ENCODE measurements around the gene SHISA9. TPM values are rescaled to one million over a fixed set of nuclear protein-coding genes. Genes with fewer than 3 reads are reported as not detected.
"Not testable (repeated sequence)": the region's sequence is repeated elsewhere in the genome, so short reads cannot be mapped to it uniquely, and the experiment has no call there.

The SHISA9 gene
- under 0.01 TPM in 1 of 2 replicates, not detected in the other for total RNA-seq

GRCh38 chr16:12901597-12902461, at the start of gene SHISA9:
Gene SHISA9, plus strand, starts transcription at chr16:12901598.
- DNase-seq (ENCODE audit: low read depth in 2 of 2) = no peak

GRCh38 chr16:12853972-12854371, 47.4 kb upstream of the SHISA9 start:
- no peak for DNase-seq (ENCODE audit: low read depth in 2 of 2)

GRCh38 chr16:12857435-12857834, 44.0 kb upstream of the SHISA9 start:
- not testable (repeated sequence) for DNase-seq (ENCODE audit: low read depth in 2 of 2)

DNA sequence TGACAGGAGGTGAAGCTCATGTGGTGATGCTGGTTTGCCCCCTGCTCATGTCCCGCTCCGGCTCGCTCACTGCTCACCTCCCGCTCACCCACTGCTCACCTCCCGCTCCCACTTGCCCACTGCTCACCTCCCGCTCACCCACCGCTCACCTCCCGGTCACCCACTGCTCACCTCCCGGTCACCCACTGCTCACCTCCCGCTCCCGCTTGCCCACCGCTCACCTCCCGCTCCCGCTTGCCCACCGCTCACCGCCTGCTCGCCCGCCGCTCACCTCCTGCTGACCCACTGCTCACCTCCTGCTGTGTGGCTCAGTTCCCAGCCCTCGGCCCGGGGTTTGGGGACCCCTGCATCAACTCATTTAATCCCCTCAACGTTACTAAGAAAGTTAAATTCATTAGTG, 39.1 kb upstream of the SHISA9 start:
- DNase-seq (ENCODE audit: low read depth in 2 of 2) = no peak

DNA sequence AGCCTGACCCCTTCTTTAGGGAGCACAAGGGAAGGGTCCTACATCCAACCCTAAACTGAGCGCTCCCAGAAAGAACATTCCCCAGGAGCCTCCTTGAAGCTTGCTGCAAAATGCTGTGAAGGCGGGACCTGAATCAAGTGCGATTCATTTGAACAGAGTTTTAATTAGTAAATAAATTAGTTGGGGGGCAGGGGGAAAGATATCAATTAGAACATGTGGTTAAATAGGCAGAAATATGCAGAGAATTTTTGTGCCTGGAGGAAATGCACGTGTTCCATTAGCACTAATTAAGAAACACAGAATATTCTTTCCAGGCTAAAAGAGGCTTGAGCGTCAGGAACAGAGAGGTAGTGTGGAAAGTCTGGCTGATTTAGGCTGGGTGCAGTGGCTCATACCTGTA, 38.5 kb upstream of the SHISA9 start:
- DNase-seq (ENCODE audit: low read depth in 2 of 2) = no peak

DNA sequence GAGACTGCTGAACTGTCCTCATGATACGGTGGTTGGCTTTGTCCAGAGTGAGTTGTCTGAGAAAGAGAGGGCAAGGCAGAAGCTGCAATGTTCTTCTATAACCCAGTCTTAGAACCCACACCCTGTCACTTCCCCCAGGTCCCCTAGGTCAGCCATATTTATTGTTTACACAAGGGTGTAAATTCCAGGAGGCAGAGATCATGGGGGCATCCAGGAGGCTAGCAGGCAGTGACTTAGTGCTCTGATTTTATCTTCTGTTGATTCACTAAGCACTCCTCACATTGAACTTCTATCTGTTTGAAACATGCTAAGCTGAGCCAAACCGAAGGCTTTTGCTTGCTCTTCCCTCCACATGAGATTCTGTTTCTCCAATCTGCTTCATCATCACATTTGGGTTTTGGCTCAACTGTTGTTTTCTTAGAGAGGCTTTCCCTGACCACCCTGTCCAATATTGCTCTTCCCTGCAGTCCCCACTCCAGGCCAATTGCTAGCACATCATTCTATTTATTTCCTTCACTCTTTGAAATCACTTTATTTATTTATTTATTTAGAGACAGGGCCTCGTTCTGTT, 34.3 kb upstream of the SHISA9 start:
- no peak for DNase-seq (ENCODE audit: low read depth in 2 of 2)

DNA sequence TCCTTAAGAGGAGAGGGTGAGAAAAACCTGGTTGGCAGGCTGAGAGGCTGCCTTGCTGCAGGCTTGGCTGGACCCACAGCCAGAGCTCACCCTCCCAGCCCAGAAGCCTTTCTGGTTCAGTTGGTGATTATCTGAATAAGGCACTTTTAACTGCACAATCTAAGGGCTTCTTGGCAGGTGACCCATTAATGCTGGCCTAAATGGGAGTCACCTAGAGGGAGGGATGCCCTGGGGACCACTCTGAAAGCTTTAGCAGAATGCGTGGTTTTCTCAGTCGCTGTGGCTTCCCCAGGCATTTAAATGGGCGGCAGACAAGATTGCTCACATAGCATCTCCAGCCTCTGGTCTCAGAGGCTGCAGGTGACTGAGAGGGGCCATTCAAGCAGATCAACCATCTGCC, 33.2 kb upstream of the SHISA9 start:
- DNase-seq (ENCODE audit: low read depth in 2 of 2) = no peak

DNA sequence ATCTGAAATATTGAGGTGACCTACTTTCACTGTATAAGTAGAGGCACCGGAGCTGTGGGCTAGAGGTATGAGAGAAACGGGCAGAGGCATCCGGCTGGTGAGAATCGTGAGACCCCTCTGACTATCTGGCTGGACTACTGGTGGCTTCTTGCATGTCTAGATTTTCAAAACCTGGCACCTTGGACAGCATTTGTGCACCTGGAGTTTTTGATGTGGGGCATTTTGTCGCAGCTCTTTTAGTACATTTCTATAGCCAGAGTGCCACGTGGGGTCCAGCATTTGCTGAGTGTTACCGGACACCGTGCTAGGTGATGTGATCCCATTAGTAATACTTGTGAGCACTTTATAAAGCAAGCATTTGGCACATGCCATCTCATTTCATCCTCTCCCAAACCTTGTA, 32.6 kb upstream of the SHISA9 start:
- DNase-seq (ENCODE audit: low read depth in 2 of 2) = no peak

DNA sequence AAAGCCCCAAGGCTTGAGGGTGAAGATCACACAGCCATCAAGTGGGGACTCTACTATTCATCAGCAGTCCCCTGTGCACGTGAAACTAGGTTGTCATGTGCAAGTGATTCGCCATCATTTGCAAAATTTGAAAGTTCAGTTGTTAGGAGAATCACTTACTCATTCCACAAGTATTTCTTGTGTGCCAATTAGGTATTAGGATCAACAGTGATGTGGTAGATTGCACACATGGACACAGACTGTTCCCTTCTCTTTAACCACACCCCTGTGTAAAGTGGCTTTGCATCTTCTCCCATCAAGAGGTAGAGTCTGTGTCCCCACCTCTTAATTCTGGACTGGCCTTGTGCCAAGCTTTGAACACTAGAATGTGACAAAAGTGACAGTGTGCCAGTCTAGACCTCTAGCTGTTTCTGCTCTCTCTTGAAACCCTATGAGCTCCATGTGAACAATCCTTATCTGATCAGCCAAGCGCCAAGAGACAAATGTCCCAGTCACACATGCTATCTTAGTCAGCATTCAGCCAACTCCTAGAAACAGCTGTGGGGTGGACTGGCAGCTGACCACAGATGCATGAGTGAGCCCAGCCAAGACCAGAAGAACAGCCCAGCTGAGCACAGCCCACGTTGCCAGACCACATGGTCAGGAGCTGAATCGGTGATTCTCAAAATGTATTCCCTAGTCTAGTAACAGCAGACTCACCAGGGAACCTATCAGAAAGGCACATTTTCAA, 31.5 kb upstream of the SHISA9 start:
- DNase-seq (ENCODE audit: low read depth in 2 of 2) = no peak

DNA sequence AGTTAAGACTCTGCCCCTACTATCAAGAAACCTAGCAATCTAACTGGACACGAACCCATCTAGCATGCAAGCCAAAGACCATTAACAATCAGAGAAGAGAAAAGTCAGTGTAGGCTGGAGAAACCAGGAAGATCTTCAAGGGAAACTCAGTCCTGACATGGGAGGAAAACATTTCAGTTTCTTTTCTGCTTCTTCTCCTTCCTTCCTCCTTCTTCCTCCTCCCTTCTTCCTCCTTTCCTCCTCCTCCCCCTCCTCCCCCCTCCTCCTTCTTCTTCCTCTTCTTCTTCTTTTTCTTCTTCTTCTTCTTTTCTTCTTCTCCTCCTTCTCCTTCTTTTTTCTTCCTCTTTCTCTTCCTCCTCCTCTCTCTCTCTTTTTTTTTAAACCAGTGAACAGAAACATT, 29.6 kb upstream of the SHISA9 start:
- DNase-seq (ENCODE audit: low read depth in 2 of 2) = no peak

DNA sequence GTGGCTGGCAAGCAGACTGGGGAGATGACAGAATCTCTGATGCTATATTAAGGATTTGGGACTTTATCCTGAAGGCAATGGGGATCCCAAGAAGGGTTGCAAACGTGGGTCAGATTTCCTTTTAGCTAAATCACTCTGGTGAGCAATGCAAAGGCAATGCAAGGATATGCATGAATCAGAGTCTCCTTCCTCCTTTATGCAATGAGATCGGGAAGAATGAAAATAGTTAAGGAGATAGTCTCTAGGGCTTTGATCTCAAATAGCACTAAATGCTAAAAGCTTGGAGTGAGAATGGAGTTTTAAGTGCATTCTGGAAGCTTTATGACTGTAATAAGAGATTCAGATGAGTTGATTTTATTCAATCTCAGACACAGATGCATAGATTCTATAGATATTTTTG, 27.2 kb upstream of the SHISA9 start:
- DNase-seq (ENCODE audit: low read depth in 2 of 2) = peak in 1 of 2 donors; percentile 30

DNA sequence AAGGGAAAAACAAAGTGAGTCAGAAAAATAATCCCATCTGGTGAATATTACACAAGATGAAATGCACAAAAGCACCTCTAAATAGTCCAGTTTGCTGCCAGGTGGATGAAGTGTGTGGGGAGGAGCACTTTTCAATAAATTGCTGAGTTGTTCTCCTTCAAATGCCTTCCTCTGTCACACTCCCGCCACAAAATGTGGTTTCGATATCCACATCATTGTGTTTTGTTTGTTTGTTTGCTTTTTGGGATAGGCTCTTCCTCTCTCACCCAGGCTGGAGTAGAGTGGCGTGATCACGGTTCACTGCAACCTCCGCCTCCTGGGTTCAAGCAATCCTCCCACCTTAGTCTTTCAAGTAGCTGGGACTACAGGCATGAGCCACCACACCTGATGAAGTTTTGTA, 24.6 kb upstream of the SHISA9 start:
- DNase-seq (ENCODE audit: low read depth in 2 of 2) = no peak

DNA sequence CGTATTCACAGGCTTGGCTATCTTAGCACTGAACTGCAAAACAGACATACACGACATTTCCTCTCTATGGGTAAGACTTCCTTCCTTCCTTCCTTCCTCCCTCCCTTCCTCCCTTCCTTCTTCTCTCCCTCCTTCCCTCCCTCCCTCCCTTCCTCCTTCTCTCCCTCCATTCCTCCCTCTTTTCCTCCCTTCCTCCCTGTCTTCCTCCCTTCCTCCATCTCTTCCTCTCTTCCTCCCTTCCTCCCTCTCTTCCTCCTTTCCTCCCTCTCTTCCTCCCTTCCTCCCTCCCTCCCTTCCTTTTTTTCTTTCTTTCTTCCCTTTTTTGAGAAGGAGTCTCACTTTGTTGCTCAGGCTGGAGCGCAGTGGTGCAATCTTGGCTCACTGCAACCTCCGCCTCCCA, 22.4 kb upstream of the SHISA9 start:
- no peak for DNase-seq (ENCODE audit: low read depth in 2 of 2)

DNA sequence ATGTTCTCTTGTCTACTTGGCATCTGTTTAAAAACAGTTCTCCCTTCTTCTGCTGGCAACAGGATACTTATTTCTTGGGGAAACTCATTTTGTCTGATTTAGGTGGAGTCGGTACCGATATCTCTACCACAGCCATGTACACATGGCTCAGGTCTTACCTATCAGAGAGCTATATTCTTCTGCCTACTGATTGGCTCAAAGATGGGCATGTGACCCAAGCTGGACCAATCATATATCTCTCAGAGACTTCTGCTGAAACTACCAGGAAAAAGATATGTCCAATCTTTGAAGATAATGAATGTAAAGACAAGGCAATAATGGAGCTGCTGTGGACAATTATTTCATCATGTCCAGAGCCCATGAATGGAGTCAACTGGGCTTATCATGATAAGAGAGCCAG, 21.6 kb upstream of the SHISA9 start:
- no peak for DNase-seq (ENCODE audit: low read depth in 2 of 2)

- DNase-seq (ENCODE audit: low read depth in 2 of 2) = no peak
Observed at GRCh38 chr16:12881182-12881581, 20.2 kb upstream of the SHISA9 start.

GRCh38 chr16:12881740-12882139, 19.7 kb upstream of the SHISA9 start:
- no peak for DNase-seq (ENCODE audit: low read depth in 2 of 2)

GRCh38 chr16:12885742-12886141, 15.7 kb upstream of the SHISA9 start:
- DNase-seq (ENCODE audit: low read depth in 2 of 2) = no peak

GRCh38 chr16:12891836-12892235, 9.6 kb upstream of the SHISA9 start:
- DNase-seq (ENCODE audit: low read depth in 2 of 2) = no peak

GRCh38 chr16:12893050-12893750, 8.2 kb upstream of the SHISA9 start:
- DNase-seq (ENCODE audit: low read depth in 2 of 2) = no peak

DNA sequence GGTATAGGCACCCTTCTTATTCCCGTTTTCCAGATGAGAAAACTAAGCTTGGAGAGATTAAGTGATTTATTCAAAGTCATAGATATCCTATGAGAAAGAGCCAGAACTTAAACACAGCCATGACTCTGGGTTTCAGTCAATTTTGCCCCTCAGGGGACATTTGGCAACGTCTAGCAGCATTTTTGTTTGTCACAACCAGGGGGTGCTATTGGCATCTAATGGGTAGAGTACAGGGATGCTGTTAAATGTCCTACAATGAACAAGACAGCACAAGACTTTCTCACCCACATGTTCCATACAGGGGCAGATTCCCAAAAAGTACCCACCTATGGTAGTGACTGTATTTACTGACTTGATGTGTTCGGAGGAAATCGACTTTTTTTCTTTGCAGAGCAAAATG, 4.8 kb upstream of the SHISA9 start:
- peak in 1 of 2 donors; percentile 31 for DNase-seq (ENCODE audit: low read depth in 2 of 2)

- no peak for DNase-seq (ENCODE audit: low read depth in 2 of 2)
Observed at GRCh38 chr16:12898551-12898950, 2.8 kb upstream of the SHISA9 start.

All from dermis microvascular lymphatic vessel endothelial cell (primary cell).